ENCODE results near the gene ATG16L1.

The ATG16L1 gene

DNA sequence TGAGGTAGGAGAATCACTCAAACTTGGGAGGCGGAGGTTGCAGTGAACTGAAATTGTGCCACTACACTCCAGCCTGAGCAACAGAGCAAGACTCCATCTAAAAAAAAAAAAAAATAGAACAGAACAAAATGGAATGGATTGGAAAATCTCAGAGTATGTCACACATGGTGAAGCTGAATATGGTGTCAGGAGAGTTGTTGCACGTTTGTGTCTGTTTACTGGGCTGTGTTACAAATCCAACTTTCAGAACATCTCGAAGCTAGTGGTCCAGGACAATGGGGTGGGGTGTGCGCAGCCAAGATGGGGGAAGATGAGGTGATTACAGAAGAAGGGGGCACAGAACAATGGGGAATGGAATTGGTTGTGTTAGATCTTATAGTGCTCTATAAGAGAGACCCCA lies 73.8 kb downstream of the ATG16L1 start:
- H2BK15ac ChIP-seq (ENCODE audit: low read length): no peak overlapping the region
- H3K27me3 ChIP-seq (ENCODE audit: control insufficient read depth in 3 of 3, insufficient read depth in 3 of 3, low read depth in 1 of 3, low read length in 3 of 3): peaks cover 0 to 90% (median 25%) of the 10 kb centered on the region in 3 experiments
- WGBS, 2 donors (ENCODE audit: extremely low coverage in 2 of 2, insufficient read length in 2 of 2, insufficient replicate concordance in 1 of 2): no CpG with 5 or more reads among the region's 4 CpGs

DNA sequence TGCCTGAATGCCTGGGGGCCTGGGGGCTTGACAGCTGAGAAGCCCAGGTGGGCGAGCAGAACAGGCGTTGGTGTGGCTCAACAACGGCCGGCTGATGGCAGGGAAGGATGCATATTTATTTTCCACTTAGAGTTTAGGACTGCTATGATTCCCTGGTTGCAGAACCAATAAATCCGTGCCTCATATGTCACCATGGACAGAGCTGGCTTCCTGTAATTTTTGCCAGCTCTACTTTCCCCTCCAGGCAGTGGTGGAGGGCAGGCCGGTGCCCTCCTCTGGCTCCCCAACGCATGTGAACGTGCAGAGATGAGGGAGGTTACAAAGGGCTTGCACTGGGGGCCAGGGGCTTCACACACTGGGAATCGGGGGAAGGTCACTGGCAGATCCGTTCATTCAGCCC lies 74.3 kb downstream of the ATG16L1 start:
- Histone ChIP-seq H3K9me3 (replicated peaks in 1 of 2; ENCODE audit: control insufficient read depth in 2 of 2, insufficient read depth in 1 of 2, low read depth in 1 of 2, low read length in 2 of 2) (peaks cover 0 to 2% of the 10 kb centered on the region in 2 donors), H3K27me3 (ENCODE audit: control insufficient read depth in 3 of 3, insufficient read depth in 3 of 3, low read depth in 1 of 3, low read length in 3 of 3) (peaks cover 0 to 86% (median 25%) of the 10 kb centered on the region in 3 experiments), H4K8ac (ENCODE audit: low read depth, low read length) (no peak overlapping the region), H3K4me2 (ENCODE audit: insufficient read depth, low read length, poor library complexity, severe bottlenecking) (no peak overlapping the region), H2AK5ac (ENCODE audit: low read depth, low read length) (no peak overlapping the region), H2BK5ac (ENCODE audit: low read length) (no peak overlapping the region), H2BK12ac (ENCODE audit: low read length) (no peak overlapping the region), H2BK120ac (ENCODE audit: low read depth, low read length) (no peak overlapping the region), H3K79me1 (ENCODE audit: low read depth, low read length) (no peaks in the 10 kb centered on the region), H3K4me1 (ENCODE audit: control insufficient read depth in 2 of 2, insufficient read depth in 1 of 2, low read depth in 1 of 2, low read length in 2 of 2) (peaks cover 7 to 12% of the 10 kb centered on the region in 2 donors), H2BK15ac (ENCODE audit: low read length) (no peak overlapping the region), H3K18ac (ENCODE audit: low read length) (no peak overlapping the region), H4K91ac (ENCODE audit: low read depth, low read length, poor library complexity) (no peak overlapping the region), H3K27ac (replicated peaks; ENCODE audit: low read length) (no peak overlapping the region), H2AFZ (ENCODE audit: low read length) (no peak overlapping the region), H3K4ac (ENCODE audit: low read length) (no peak overlapping the region), H3K4me3 (ENCODE audit: low read length in 2 of 2) (no peak overlapping the region), H3K23ac (ENCODE audit: low read depth, low read length, poor library complexity) (no peak overlapping the region), H3K36me3 (replicated peaks in 1 of 2; ENCODE audit: control insufficient read depth in 2 of 2, insufficient read depth in 2 of 2, low read length in 2 of 2) (no peaks in the 10 kb centered on the region), H3K9ac (ENCODE audit: low read depth, low read length, poor library complexity) (no peak overlapping the region), H3K14ac (ENCODE audit: low read length) (no peak overlapping the region)
- no peak for DNase-seq (ENCODE audit: low spot score)
- no CpG with 5 or more reads among the region's 10 CpGs for WGBS, 2 donors (ENCODE audit: extremely low coverage in 2 of 2, insufficient read length in 2 of 2, insufficient replicate concordance in 1 of 2)

More for the DNA sequence above, 73.8 kb downstream of the ATG16L1 start:
- Histone ChIP-seq H4K91ac (ENCODE audit: low read depth, low read length, poor library complexity) (no peak overlapping the region), H3K14ac (ENCODE audit: low read length) (no peak overlapping the region), H2BK12ac (ENCODE audit: low read length) (no peak overlapping the region), H2AFZ (ENCODE audit: low read length) (no peak overlapping the region), H3K79me1 (ENCODE audit: low read depth, low read length) (no peaks in the 10 kb centered on the region), H4K8ac (ENCODE audit: low read depth, low read length) (no peak overlapping the region), H3K4ac (ENCODE audit: low read length) (no peak overlapping the region), H3K9ac (ENCODE audit: low read depth, low read length, poor library complexity) (no peak overlapping the region), H2AK5ac (ENCODE audit: low read depth, low read length) (no peak overlapping the region), H3K36me3 (replicated peaks in 1 of 2; ENCODE audit: control insufficient read depth in 2 of 2, insufficient read depth in 2 of 2, low read length in 2 of 2) (no peaks in the 10 kb centered on the region), H3K23ac (ENCODE audit: low read depth, low read length, poor library complexity) (no peak overlapping the region), H3K4me3 (ENCODE audit: low read length in 2 of 2) (no peak overlapping the region), H3K27ac (replicated peaks; ENCODE audit: low read length) (no peak overlapping the region), H3K4me1 (ENCODE audit: control insufficient read depth in 2 of 2, insufficient read depth in 1 of 2, low read depth in 1 of 2, low read length in 2 of 2) (peaks cover 7 to 12% of the 10 kb centered on the region in 2 donors), H2BK5ac (ENCODE audit: low read length) (no peak overlapping the region), H3K9me3 (replicated peaks in 1 of 2; ENCODE audit: control insufficient read depth in 2 of 2, insufficient read depth in 1 of 2, low read depth in 1 of 2, low read length in 2 of 2) (peaks cover 0 to 2% of the 10 kb centered on the region in 2 donors), H2BK120ac (ENCODE audit: low read depth, low read length) (no peak overlapping the region), H3K18ac (ENCODE audit: low read length) (no peak overlapping the region), H3K4me2 (ENCODE audit: insufficient read depth, low read length, poor library complexity, severe bottlenecking) (no peak overlapping the region)
- no peak for DNase-seq (ENCODE audit: low spot score)

DNA sequence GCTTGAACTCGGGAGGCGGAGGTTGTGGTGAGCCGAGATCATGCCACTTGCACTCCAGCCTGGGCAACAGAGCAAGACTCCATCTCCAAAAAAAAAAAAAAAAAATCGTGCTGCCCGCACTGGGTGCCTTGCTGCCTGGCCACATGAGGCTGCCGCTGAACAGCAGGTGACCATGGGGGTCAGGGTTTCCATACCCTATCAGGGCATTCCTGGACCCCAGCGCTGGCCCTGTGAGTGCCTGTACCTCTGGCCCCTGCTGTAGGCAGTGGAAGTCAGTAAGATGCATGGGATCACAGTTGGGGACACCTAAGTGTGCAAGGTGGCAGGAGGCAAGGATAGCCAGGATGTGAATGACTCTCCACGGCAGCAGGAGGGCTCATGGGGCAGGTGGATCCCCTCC lies 75.0 kb downstream of the ATG16L1 start:
- H3K4me1 ChIP-seq (ENCODE audit: control insufficient read depth in 2 of 2, insufficient read depth in 1 of 2, low read depth in 1 of 2, low read length in 2 of 2): peaks cover 7 to 12% of the 10 kb centered on the region in 2 donors
- no peaks in the 10 kb centered on the region for H3K36me3 ChIP-seq (replicated peaks in 1 of 2; ENCODE audit: control insufficient read depth in 2 of 2, insufficient read depth in 2 of 2, low read length in 2 of 2)
- H2BK12ac ChIP-seq (ENCODE audit: low read length): no peak overlapping the region
- H3K14ac ChIP-seq (ENCODE audit: low read length): peak overlapping the region; percentile 21
- H3K79me1 ChIP-seq (ENCODE audit: low read depth, low read length): no peaks in the 10 kb centered on the region
- no peak overlapping the region for H2AK5ac ChIP-seq (ENCODE audit: low read depth, low read length)
- no CpG with 5 or more reads among the region's 8 CpGs for WGBS, 2 donors (ENCODE audit: extremely low coverage in 2 of 2, insufficient read length in 2 of 2, insufficient replicate concordance in 1 of 2)
- H3K9me3 ChIP-seq (replicated peaks in 1 of 2; ENCODE audit: control insufficient read depth in 2 of 2, insufficient read depth in 1 of 2, low read depth in 1 of 2, low read length in 2 of 2): peaks cover 0 to 2% of the 10 kb centered on the region in 2 donors
- no peak overlapping the region for H3K23ac ChIP-seq (ENCODE audit: low read depth, low read length, poor library complexity)
- H3K4ac ChIP-seq (ENCODE audit: low read length): no peak overlapping the region
- no peak overlapping the region for H3K18ac ChIP-seq (ENCODE audit: low read length)
- no peak overlapping the region for H3K27ac ChIP-seq (replicated peaks; ENCODE audit: low read length)
- no peak overlapping the region for H2BK120ac ChIP-seq (ENCODE audit: low read depth, low read length)
- H4K91ac ChIP-seq (ENCODE audit: low read depth, low read length, poor library complexity): no peak overlapping the region
- no peak for DNase-seq (ENCODE audit: low spot score)
- no peak overlapping the region for H2AFZ ChIP-seq (ENCODE audit: low read length)
- H3K4me2 ChIP-seq (ENCODE audit: insufficient read depth, low read length, poor library complexity, severe bottlenecking): no peak overlapping the region
- H2BK5ac ChIP-seq (ENCODE audit: low read length): no peak overlapping the region
- peaks cover 0 to 86% (median 31%) of the 10 kb centered on the region in 3 experiments for H3K27me3 ChIP-seq (ENCODE audit: control insufficient read depth in 3 of 3, insufficient read depth in 3 of 3, low read depth in 1 of 3, low read length in 3 of 3)
- H2BK15ac ChIP-seq (ENCODE audit: low read length): no peak overlapping the region
- peak overlapping the region; percentile 25 for H3K9ac ChIP-seq (ENCODE audit: low read depth, low read length, poor library complexity)
- H4K8ac ChIP-seq (ENCODE audit: low read depth, low read length): no peak overlapping the region
- H3K4me3 ChIP-seq (ENCODE audit: low read length in 2 of 2): peak overlapping the region in 1 of 2 donors; percentile 13

DNA sequence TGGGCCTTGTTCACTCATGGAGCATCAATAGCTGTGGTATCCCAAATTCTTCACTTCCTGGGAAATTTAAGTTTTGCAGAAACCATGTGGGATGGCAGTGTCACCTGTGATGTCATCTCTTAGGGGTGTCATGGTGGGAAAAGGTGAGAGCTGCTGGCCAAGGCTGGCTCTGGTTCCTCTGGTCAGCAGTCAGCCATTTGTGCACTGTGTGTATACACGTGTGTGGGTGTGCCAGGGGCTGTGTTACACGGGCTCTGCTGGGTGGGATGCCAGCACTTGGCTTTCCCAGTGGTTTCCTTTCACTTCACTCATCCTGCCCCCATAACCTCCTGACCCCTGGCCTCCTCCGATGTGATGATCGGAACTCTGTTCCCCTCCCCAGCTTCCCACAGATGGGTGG lies 77.4 kb downstream of the ATG16L1 start:
- Histone ChIP-seq H2BK15ac (ENCODE audit: low read length) (no peak overlapping the region), H3K27me3 (ENCODE audit: control insufficient read depth in 3 of 3, insufficient read depth in 3 of 3, low read depth in 1 of 3, low read length in 3 of 3) (peaks cover 0 to 82% (median 47%) of the 10 kb centered on the region in 3 experiments), H3K9me3 (replicated peaks in 1 of 2; ENCODE audit: control insufficient read depth in 2 of 2, insufficient read depth in 1 of 2, low read depth in 1 of 2, low read length in 2 of 2) (peaks cover 0 to 2% of the 10 kb centered on the region in 2 donors), H3K4me3 (ENCODE audit: low read length in 2 of 2) (no peak overlapping the region), H3K4me1 (ENCODE audit: control insufficient read depth in 2 of 2, insufficient read depth in 1 of 2, low read depth in 1 of 2, low read length in 2 of 2) (peaks cover 7 to 12% of the 10 kb centered on the region in 2 donors), H4K91ac (ENCODE audit: low read depth, low read length, poor library complexity) (no peak overlapping the region), H2AFZ (ENCODE audit: low read length) (no peak overlapping the region), H2AK5ac (ENCODE audit: low read depth, low read length) (no peak overlapping the region), H3K4ac (ENCODE audit: low read length) (no peak overlapping the region), H3K18ac (ENCODE audit: low read length) (no peak overlapping the region), H2BK12ac (ENCODE audit: low read length) (no peak overlapping the region), H3K36me3 (replicated peaks in 1 of 2; ENCODE audit: control insufficient read depth in 2 of 2, insufficient read depth in 2 of 2, low read length in 2 of 2) (no peaks in the 10 kb centered on the region), H2BK120ac (ENCODE audit: low read depth, low read length) (no peak overlapping the region), H4K8ac (ENCODE audit: low read depth, low read length) (no peak overlapping the region), H3K4me2 (ENCODE audit: insufficient read depth, low read length, poor library complexity, severe bottlenecking) (no peak overlapping the region), H3K27ac (replicated peaks; ENCODE audit: low read length) (no peak overlapping the region), H3K79me1 (ENCODE audit: low read depth, low read length) (no peaks in the 10 kb centered on the region), H2BK5ac (ENCODE audit: low read length) (no peak overlapping the region), H3K9ac (ENCODE audit: low read depth, low read length, poor library complexity) (no peak overlapping the region), H3K14ac (ENCODE audit: low read length) (no peak overlapping the region), H3K23ac (ENCODE audit: low read depth, low read length, poor library complexity) (no peak overlapping the region)
- DNase-seq (ENCODE audit: low spot score): no peak
- WGBS, 2 donors (ENCODE audit: extremely low coverage in 2 of 2, insufficient read length in 2 of 2, insufficient replicate concordance in 1 of 2): no CpG with 5 or more reads among the region's 4 CpGs
